IMR-90 (cell line): ENCODE data around the gene EIF2AK2. TPM values are rescaled to one million over a fixed set of nuclear protein-coding genes. Genes with fewer than 3 reads are reported as not detected.

ENCODE experiments used
- ATAC-seq: fragments of 200-7000 bp; cut with Tn5 transposase; 2 replicates; pipeline ENCODE4 v1.9.1; 2020; ENCODE audit warnings: low read depth, mild to moderate bottlenecking, moderate library complexity
- BruUV-seq: library from RNA; stranded (reverse); fragments of 400-500 nt; replicated peaks from 2 replicates; lab custom pipeline; 2021; lab: Mats Ljungman, UMichigan
- CTCF ChIA-PET: fragments of 300-600 bp; formaldehyde crosslinking; extraction: SDS; loops from one replicate; lab custom pipeline; 2021; ENCODE audit warnings: antibody characterized with exemption; lab: Yijun Ruan, JAX
- POLR2A ChIA-PET: fragments of 300-600 bp; sonication (Branson Sonifier 250); formaldehyde crosslinking; loops from one replicate; lab custom pipeline; 2022; ENCODE audit warnings: antibody characterized with exemption; ENCODE audit not compliant: unreplicated experiment; lab: Charles Lee
- DNase-seq: peaks from one replicate; pipeline ENCODE4 v3.0.0; 2013
- H2AFZ ChIP-seq: replicated peaks from 2 replicates; pipeline ENCODE3; 2013; ENCODE audit warnings: low read length, mild to moderate bottlenecking; ENCODE audit not compliant: poor library complexity
- H2AK5ac ChIP-seq: 2 replicates; pipeline ENCODE4 v1.6.1; 2013; ENCODE audit warnings: low read depth, low read length, inconsistent platforms
- H2AK9ac ChIP-seq: replicated peaks from 2 replicates; pipeline ENCODE3; 2013; ENCODE audit warnings: mild to moderate bottlenecking, low read depth, low read length, moderate library complexity; ENCODE audit not compliant: poor library complexity
- H2BK120ac ChIP-seq: 2 replicates; pipeline ENCODE4 v1.6.1; 2013; ENCODE audit warnings: low read depth, low read length, inconsistent platforms
- H2BK15ac ChIP-seq: 3 replicates; pipeline ENCODE4 v1.6.1; 2013; ENCODE audit warnings: low read depth, low read length, inconsistent platforms
- H2BK20ac ChIP-seq: 2 replicates; pipeline ENCODE4 v1.6.1; 2013; ENCODE audit warnings: low read depth, mild to moderate bottlenecking, inconsistent platforms, low read length, moderate library complexity
- H2BK5ac ChIP-seq: 2 replicates; pipeline ENCODE4 v1.6.1; 2013; ENCODE audit warnings: mild to moderate bottlenecking, low read depth, low read length, inconsistent platforms; ENCODE audit not compliant: poor library complexity, severe bottlenecking
- H3K14ac ChIP-seq: replicated peaks from 2 replicates; pipeline ENCODE4 v1.6.1; 2013; ENCODE audit warnings: low read depth, low read length, inconsistent platforms
- H3K18ac ChIP-seq: 2 replicates; pipeline ENCODE4 v1.6.1; 2013; ENCODE audit warnings: low read depth, low read length, control low read depth
- H3K23ac ChIP-seq: 2 replicates; pipeline ENCODE4 v1.6.1; 2013; ENCODE audit warnings: low read depth, low read length, inconsistent platforms
- H3K27ac ChIP-seq: 2 replicates; pipeline ENCODE4 v1.5.1; 2013; ENCODE audit warnings: mild to moderate bottlenecking, control low read depth, low read length; ENCODE audit not compliant: insufficient read depth
- H3K27me3 ChIP-seq: 2 replicates; pipeline ENCODE4 v1.6.1; 2013; ENCODE audit warnings: low read length; ENCODE audit not compliant: control insufficient read depth, insufficient read depth
- H3K36me3 ChIP-seq: 2 replicates; pipeline ENCODE4 v1.6.1; 2013; ENCODE audit warnings: low read length, mixed read lengths; ENCODE audit not compliant: control insufficient read depth, insufficient read depth
- H3K4ac ChIP-seq: 2 replicates; pipeline ENCODE4 v1.6.1; 2013; ENCODE audit warnings: low read depth, low read length, inconsistent platforms
- H3K4me1 ChIP-seq: 2 replicates; pipeline ENCODE4 v1.6.1; 2013; ENCODE audit warnings: low read length, mixed read lengths; ENCODE audit not compliant: control insufficient read depth, insufficient read depth
- H3K4me2 ChIP-seq: 2 replicates; pipeline ENCODE4 v1.6.1; 2013; ENCODE audit warnings: low read depth, mild to moderate bottlenecking, control low read depth, low read length, moderate library complexity
- H3K4me3 ChIP-seq: 2 replicates; pipeline ENCODE4 v1.5.1; 2013; ENCODE audit warnings: low read depth, mild to moderate bottlenecking, control low read depth, low read length, moderate library complexity; ENCODE audit not compliant: insufficient read depth
- H3K56ac ChIP-seq: 2 replicates; pipeline ENCODE4 v1.6.1; 2013; ENCODE audit warnings: low read length, inconsistent platforms; ENCODE audit not compliant: insufficient read depth; ENCODE audit errors: extremely low read depth
- H3K79me1 ChIP-seq, 2 experiments: 2 replicates each; pipeline ENCODE4 v1.6.1; 2013; ENCODE audit warnings: low read length in 2 of 2, inconsistent platforms in 1 of 2, low read depth in 1 of 2
- H3K9ac ChIP-seq: 2 replicates; pipeline ENCODE4 v1.6.1; 2013; ENCODE audit warnings: low read depth, low read length, control low read depth
- H3K9me1 ChIP-seq: 2 replicates; pipeline ENCODE4 v1.6.1; 2013; ENCODE audit warnings: low read length, inconsistent platforms; ENCODE audit not compliant: insufficient read depth
- H3K9me3 ChIP-seq: 2 replicates; pipeline ENCODE4 v1.6.1; 2013; ENCODE audit warnings: low read length; ENCODE audit not compliant: control insufficient read depth, insufficient read depth
- H4K20me1 ChIP-seq: 2 replicates; pipeline ENCODE4 v1.6.1; 2013; ENCODE audit warnings: low read length, inconsistent platforms; ENCODE audit not compliant: insufficient read depth
- H4K5ac ChIP-seq: 2 replicates; pipeline ENCODE4 v1.6.1; 2013; ENCODE audit warnings: mild to moderate bottlenecking, low read depth, low read length, control low read depth
- H4K8ac ChIP-seq, 2 experiments: 2 replicates each; pipeline ENCODE4 v1.6.1; 2013; ENCODE audit warnings: low read depth in 2 of 2, low read length in 2 of 2, control low read depth in 1 of 2, inconsistent platforms in 1 of 2
- H4K91ac ChIP-seq: 2 replicates; pipeline ENCODE4 v1.6.1; 2013; ENCODE audit warnings: low read depth, low read length, inconsistent platforms; ENCODE audit not compliant: insufficient read depth
- CTCF ChIP-seq: conservative IDR thresholded peaks from 2 replicates; pipeline ENCODE4 v1.5.1; 2012; ENCODE audit warnings: mild to moderate bottlenecking, low read depth, low read length, improper control_type of control experiment
- RCOR1 ChIP-seq: IDR thresholded peaks from 2 replicates; pipeline ENCODE4 v1.6.1; 2012; ENCODE audit warnings: mild to moderate bottlenecking, low read length, improper control_type of control experiment; ENCODE audit not compliant: insufficient replicate concordance
- dilution Hi-C: fragments of 300-500 bp; cut with HindIII; formaldehyde crosslinking; loops from one replicate; pipeline ENCODE4 v1.14.3; 2018; ENCODE audit warnings: low sequenced_read_pairs; ENCODE audit not compliant: unreplicated experiment
- in situ Hi-C: fragments of 300-500 bp; cut with MboI; formaldehyde crosslinking; loops from 3 replicates; pipeline ENCODE4 v1.14.3; 2019; ENCODE audit warnings: low sequenced_read_pairs, inconsistent platforms, mixed read lengths
- intact Hi-C: fragments of 100-400 bp; cut with micrococcal nuclease; formaldehyde crosslinking; loops from 2 replicates; pipeline ENCODE4 v1.10.0; 2022
- polyA plus RNA-seq, 3 experiments: library from polyadenylated mRNA; depleted of rRNA; stranded (reverse); fragments of >200 nt; gene quantifications; 2 replicates each; pipeline ENCODE4 v1.2.3, GENCODE V29; 2012; ENCODE audit warnings: low replicate concordance in 1 of 3
- total RNA-seq: library from RNA; depleted of rRNA; stranded (reverse); fragments of >200 nt; gene quantifications from 2 replicates; pipeline ENCODE4 v1.2.3, GENCODE V29; 2012

EIF2AK2 gene
- total and polyA plus RNA-seq, 2 of the 4 experiments (the other 2 are of a cell fraction) = 10.2 to 16.8 TPM

DNA sequence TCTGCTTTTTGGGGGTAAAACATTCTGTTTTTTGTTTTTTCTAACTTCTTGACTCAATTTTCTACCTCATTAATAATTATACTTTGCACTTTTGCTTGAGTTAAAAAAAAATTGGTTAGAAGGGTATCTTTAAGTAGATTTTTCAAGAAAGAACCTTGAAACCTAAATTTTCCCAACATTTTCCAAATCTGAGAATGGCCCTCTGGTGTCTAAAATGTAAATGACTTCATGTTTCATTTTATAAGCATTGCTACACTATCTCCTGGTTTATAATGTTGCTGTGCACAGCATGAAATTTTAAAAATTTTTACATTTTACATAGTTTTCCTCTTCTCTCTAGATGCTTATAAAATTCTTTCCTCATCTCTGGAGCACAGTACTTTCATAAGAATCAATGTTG, 14.2 kb downstream of the EIF2AK2 start:
- CTCF ChIA-PET = no interaction called here

More for the DNA sequence above, 14.2 kb downstream of the EIF2AK2 start:
- BruUV-seq = no TSS peak
- Histone ChIP-seq H3K4me1 (no peaks in the 10 kb centered on the region; the same call in 1 of the 2 replicates), H3K18ac (no peak overlapping the region), H3K4ac (no peak overlapping the region), H4K8ac (no peak overlapping the region), H3K9ac (no peak overlapping the region), H3K27me3 (no peaks in the 10 kb centered on the region), H2BK5ac (no peak overlapping the region), H2BK15ac (no peak overlapping the region), H3K23ac (no peak overlapping the region), H3K4me2 (no peak overlapping the region), H2AFZ (no peak overlapping the region), H3K27ac (no peak overlapping the region), H3K9me3 (no peaks in the 10 kb centered on the region), H2BK20ac (no peak overlapping the region), H3K4me3 (no peak overlapping the region), H4K91ac (no peak overlapping the region), H3K79me1 (peaks cover 5 to 11% of the 10 kb centered on the region in 2 experiments; a peak in 2 of 4 replicates), H3K14ac (no peak overlapping the region), H3K36me3 (peaks cover 39% of the 10 kb centered on the region), H3K9me1 (peaks cover 9% of the 10 kb centered on the region), H4K20me1 (no peaks in the 10 kb centered on the region), H2BK120ac (no peak overlapping the region), H3K56ac (no peak overlapping the region), H2AK5ac (no peak overlapping the region), H4K5ac (no peak overlapping the region), H2AK9ac (no peak overlapping the region)
- DNase-seq (no peak), ATAC-seq (no peak)
- dilution Hi-C loops (no loop called here), intact Hi-C loops (no loop called here), in situ Hi-C loops (no loop called here)
- POLR2A ChIA-PET = no interaction called here
- TF ChIP-seq CTCF (0 out of 2 replicates have a peak, but pooled peaks have one; percentile 5), RCOR1 (no peak)
